ENCODE data around the gene CEMP1.

- no peak for TF ChIP-seq SIN3A (IDR thresholded peaks at IDR 0.05; ENCODE audit: borderline replicate concordance, insufficient read depth, low read length)
- TF ChIP-seq POLR2AphosphoS5 (IDR thresholded peaks at IDR 0.05; ENCODE audit: low read depth, low read length), result no peak
Measured at GRCh38 chr16:2497116-2497630, 34.0 kb downstream of the CEMP1 start.
